ENCODE data around the gene MORN5.

GRCh38 chr9:122186777-122187470 lies 27.2 kb downstream of the MORN5 start:
- TF ChIP-seq POLR2AphosphoS5 (IDR thresholded peaks at IDR 0.05; ENCODE audit: low read depth, low read length) (no peak), POLR2A (IDR thresholded peaks at IDR 0.05; ENCODE audit: low read depth, low read length) (no peak), TAF1 (IDR thresholded peaks at IDR 0.05; ENCODE audit: low read depth, low read length) (no peak), SPI1 (IDR thresholded peaks at IDR 0.05; ENCODE audit: low read depth, low read length) (no peak), POU2F2 (IDR thresholded peaks at IDR 0.05; ENCODE audit: low read depth, low read length) (no peak), PAX5 (IDR thresholded peaks at IDR 0.05; ENCODE audit: insufficient read depth, low read length, severe bottlenecking) (no peak)

Measured in GM12891 (cell line).